GM12873 (cell line): ENCODE results near the gene ADCY2.

Experiments used
- CTCF ChIP-seq: IDR thresholded peaks from 2 replicates; pipeline ENCODE4 v1.5.1; 2012; ENCODE audit warnings: low read depth, mild to moderate bottlenecking, moderate library complexity, low read length, control low read depth; ENCODE audit not compliant: insufficient read depth; ENCODE audit errors: missing control alignments

ADCY2 gene

GRCh38 chr5:7391215-7391614 is 4.7 kb upstream of the ADCY2 start:
- no peak for TF ChIP-seq CTCF

- peak; percentile 39 for TF ChIP-seq CTCF
Measured at GRCh38 chr5:7391814-7392692, 3.9 kb upstream of the ADCY2 start.

- no peak for TF ChIP-seq CTCF
Measured at GRCh38 chr5:7392693-7393024, 3.3 kb upstream of the ADCY2 start.

GRCh38 chr5:7393921-7394799 is 1.8 kb upstream of the ADCY2 start:
- TF ChIP-seq CTCF, result no peak

GRCh38 chr5:7394889-7395431 is 978 bp upstream of the ADCY2 start:
- TF ChIP-seq CTCF, result no peak

- TF ChIP-seq CTCF, result no peak
Measured at GRCh38 chr5:7395432-7395946, 449 bp upstream of the ADCY2 start.
